ENCODE results near the gene IL15RA. TPM values are rescaled to one million over a fixed set of nuclear protein-coding genes. Genes with fewer than 3 reads are reported as not detected.

The IL15RA gene
- total RNA-seq, 1 experiment from 2014 or later: 4.4 TPM

GRCh38 chr10:5949009-5949759 is 28.2 kb downstream of the IL15RA start:
- TF ChIP-seq EZH2phosphoT487 (IDR thresholded peaks at IDR 0.05; ENCODE audit: borderline replicate concordance, low read length) (no peak), CTCF (conservative IDR thresholded peaks at IDR 0.05; ENCODE audit: low read depth, low read length) (peak; percentile 61), EZH2 (IDR thresholded peaks at IDR 0.05; ENCODE audit: low read length, unreplicated experiment) (no peak)
- no peaks in the 10 kb centered on the region for H3K9me3 ChIP-seq (ENCODE audit: low read length)
- H4K20me1 ChIP-seq (ENCODE audit: low read length): no peaks in the 10 kb centered on the region
- BruUV-seq (replicated peaks): no TSS peak
- H3K27me3 ChIP-seq (ENCODE audit: low read length): no peaks in the 10 kb centered on the region
- H3K27ac ChIP-seq (ENCODE audit: low read length): no peak overlapping the region
- CTCF ChIA-PET: interaction anchor here (0.6 to 0.7 kb wide), 2 partner anchors 64 to 101 kb away, joined by 3 to 4 read pairs; no protein-coding TSS in a partner anchor
- no peaks in the 10 kb centered on the region for H3K36me3 ChIP-seq (ENCODE audit: low read depth, low read length)
- peaks cover 30% of the 10 kb centered on the region for H3K4me1 ChIP-seq (ENCODE audit: insufficient read depth, low read length)
- no peaks in the 10 kb centered on the region for H3K9me2 ChIP-seq (replicated peaks; ENCODE audit: low read length)
- DNase-seq (peak; percentile 54), ATAC-seq (peak; percentile 42)
- H2AFZ ChIP-seq (ENCODE audit: low read length): no peak overlapping the region
- H3K4me2 ChIP-seq (ENCODE audit: low read length): no peak overlapping the region
- H3K4me3 ChIP-seq (ENCODE audit: low read length): no peak overlapping the region
- intact Hi-C loops (cut with micrococcal nuclease): loop anchor here (2.0 to 5.0 kb wide), 2 partner anchors 102 to 138 kb away; partner anchors contain the start of gene RBM17
- no peaks in the 10 kb centered on the region for H3K79me2 ChIP-seq (ENCODE audit: low read length)
- POLR2A ChIA-PET (ENCODE audit: unreplicated experiment): no interaction called here
- H3F3A ChIP-seq (ENCODE audit: low read length, unreplicated experiment): no peaks in the 10 kb centered on the region
- no peak overlapping the region for H3K9ac ChIP-seq (ENCODE audit: low read length)

- TF ChIP-seq EZH2phosphoT487 (IDR thresholded peaks at IDR 0.05; ENCODE audit: borderline replicate concordance, low read length): no peak
- no peak for TF ChIP-seq CTCF (conservative IDR thresholded peaks at IDR 0.05; ENCODE audit: low read depth, low read length)
- no peak for TF ChIP-seq EZH2 (IDR thresholded peaks at IDR 0.05; ENCODE audit: low read length, unreplicated experiment)
- Histone ChIP-seq H3K4me2 (ENCODE audit: low read length) (no peak overlapping the region), H2AFZ (ENCODE audit: low read length) (no peak overlapping the region), H3K9me3 (ENCODE audit: low read length) (no peaks in the 10 kb centered on the region), H3K9me2 (replicated peaks; ENCODE audit: low read length) (no peaks in the 10 kb centered on the region), H3K9ac (ENCODE audit: low read length) (no peak overlapping the region), H3K27ac (ENCODE audit: low read length) (no peak overlapping the region), H3K36me3 (ENCODE audit: low read depth, low read length) (no peaks in the 10 kb centered on the region), H3K27me3 (ENCODE audit: low read length) (no peaks in the 10 kb centered on the region), H4K20me1 (ENCODE audit: low read length) (no peaks in the 10 kb centered on the region), H3K79me2 (ENCODE audit: low read length) (no peaks in the 10 kb centered on the region), H3K4me1 (ENCODE audit: insufficient read depth, low read length) (peaks cover 36% of the 10 kb centered on the region), H3K4me3 (ENCODE audit: low read length) (no peak overlapping the region), H3F3A (ENCODE audit: low read length, unreplicated experiment) (no peaks in the 10 kb centered on the region)
- DNase-seq (no peak), ATAC-seq (no peak)
- BruUV-seq (replicated peaks): no TSS peak
- POLR2A ChIA-PET (ENCODE audit: unreplicated experiment): no interaction called here
- intact Hi-C loops (cut with micrococcal nuclease): loop anchor here (2.0 to 5.0 kb wide), 2 partner anchors 103 to 139 kb away; partner anchors contain the start of gene RBM17
- CTCF ChIA-PET: no interaction called here
Measured at GRCh38 chr10:5948208-5948585, 29.1 kb downstream of the IL15RA start.

All from PC-3 (cell line).